Activated CD4-positive, CD25-positive, alpha-beta regulatory T cell treated with anti-CD3 and anti-CD28 coated beads, Interleukin-2, amount 50 U/mL, for 24 hours (primary cell): ENCODE results near the gene USP1.

Experiments used
- ATAC-seq, 2 donors: fragments of 150-1000 bp; cut with Tn5 transposase; one replicate each; pipeline ENCODE4 v1.10.0; 2021; ENCODE audit warnings: mild to moderate bottlenecking in 1 of 2, moderate library complexity in 1 of 2

USP1 gene, protein sequence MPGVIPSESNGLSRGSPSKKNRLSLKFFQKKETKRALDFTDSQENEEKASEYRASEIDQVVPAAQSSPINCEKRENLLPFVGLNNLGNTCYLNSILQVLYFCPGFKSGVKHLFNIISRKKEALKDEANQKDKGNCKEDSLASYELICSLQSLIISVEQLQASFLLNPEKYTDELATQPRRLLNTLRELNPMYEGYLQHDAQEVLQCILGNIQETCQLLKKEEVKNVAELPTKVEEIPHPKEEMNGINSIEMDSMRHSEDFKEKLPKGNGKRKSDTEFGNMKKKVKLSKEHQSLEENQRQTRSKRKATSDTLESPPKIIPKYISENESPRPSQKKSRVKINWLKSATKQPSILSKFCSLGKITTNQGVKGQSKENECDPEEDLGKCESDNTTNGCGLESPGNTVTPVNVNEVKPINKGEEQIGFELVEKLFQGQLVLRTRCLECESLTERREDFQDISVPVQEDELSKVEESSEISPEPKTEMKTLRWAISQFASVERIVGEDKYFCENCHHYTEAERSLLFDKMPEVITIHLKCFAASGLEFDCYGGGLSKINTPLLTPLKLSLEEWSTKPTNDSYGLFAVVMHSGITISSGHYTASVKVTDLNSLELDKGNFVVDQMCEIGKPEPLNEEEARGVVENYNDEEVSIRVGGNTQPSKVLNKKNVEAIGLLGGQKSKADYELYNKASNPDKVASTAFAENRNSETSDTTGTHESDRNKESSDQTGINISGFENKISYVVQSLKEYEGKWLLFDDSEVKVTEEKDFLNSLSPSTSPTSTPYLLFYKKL

DNA sequence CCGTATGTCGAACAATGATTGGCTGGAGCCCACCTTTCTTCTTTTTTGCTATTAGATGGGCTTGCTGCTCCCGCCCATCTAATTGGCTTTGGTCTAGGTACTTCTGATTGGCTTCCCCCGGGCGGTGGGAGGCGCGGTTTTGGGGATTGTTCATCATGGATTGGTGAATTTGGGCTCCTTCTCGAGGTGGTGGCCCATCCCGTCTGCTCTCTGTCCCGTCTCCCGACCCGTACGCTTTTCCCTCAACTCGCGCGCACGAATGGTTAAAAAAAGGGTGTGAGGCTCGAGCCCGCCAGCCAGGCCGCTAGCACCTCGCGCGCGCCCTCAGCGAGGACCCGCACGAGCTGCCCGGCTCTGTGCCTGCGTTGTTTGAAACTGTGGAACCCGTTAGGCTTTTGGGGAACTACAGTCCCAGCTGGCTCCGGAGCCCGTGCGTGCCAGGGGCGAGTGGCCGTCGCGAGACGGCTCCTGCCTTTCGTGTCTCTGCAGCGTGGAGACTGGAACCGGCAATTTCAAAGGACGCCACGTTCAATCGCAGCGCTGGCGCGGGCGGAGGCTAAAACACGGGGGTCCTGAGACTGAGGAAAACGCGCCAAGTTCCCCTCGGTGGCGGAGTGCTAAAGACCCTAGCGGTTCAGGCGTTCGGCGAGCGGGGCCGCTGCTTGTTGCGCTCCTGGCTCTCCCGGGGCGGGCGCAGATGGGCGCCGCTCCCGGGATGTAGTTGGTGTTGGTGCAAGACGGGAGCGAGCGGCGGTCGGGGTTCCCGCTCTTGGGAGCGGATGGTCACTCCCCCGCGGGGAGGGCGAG is at the start of gene USP1:
USP1 (plus strand) TSS at position 584 of the 807 bp plus-strand sequence. CDS start 2,819 bp downstream, outside the sequence.
- ATAC-seq: peak; percentile 82 to 85

DNA sequence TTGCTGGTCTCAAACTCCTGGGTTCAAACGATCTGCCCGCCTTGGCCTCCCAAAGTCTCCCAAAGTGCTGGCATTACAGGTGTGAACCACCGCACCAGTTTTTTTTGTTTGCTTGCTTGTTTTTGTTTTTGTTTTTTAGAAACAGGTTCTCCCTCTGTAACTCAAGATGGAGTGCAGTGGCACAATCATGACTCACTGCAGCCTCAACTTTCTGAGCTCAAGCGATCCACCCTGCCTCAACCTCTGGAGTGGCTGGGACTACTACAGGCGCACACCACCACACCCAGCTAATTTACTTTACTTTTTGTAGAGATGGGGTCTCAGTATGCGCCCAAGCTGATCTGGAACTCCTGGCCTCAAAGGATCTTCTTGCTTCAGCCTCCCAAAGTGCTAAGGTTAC is 47.3 kb upstream of the USP1 start:
- ATAC-seq: no peak

DNA sequence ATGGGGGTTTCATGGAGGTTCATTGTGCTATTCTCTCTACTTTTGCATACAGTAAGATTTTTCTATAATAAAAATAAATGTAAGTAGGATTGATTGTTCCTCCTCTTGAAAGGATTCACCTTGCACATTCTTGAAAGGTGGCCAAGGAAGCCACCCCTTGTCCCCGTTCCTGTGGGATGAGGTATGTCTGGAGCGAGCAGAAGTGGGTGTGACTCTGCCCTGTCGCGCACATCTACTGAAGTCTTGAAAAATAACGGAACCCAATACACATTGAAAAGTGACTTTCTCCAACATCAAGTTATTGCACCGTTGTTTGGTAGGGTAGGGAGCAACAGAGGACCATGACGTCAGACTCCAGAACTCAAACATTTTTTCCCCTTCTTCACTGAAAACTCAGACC is 46.8 kb upstream of the USP1 start:
- ATAC-seq: no peak

DNA sequence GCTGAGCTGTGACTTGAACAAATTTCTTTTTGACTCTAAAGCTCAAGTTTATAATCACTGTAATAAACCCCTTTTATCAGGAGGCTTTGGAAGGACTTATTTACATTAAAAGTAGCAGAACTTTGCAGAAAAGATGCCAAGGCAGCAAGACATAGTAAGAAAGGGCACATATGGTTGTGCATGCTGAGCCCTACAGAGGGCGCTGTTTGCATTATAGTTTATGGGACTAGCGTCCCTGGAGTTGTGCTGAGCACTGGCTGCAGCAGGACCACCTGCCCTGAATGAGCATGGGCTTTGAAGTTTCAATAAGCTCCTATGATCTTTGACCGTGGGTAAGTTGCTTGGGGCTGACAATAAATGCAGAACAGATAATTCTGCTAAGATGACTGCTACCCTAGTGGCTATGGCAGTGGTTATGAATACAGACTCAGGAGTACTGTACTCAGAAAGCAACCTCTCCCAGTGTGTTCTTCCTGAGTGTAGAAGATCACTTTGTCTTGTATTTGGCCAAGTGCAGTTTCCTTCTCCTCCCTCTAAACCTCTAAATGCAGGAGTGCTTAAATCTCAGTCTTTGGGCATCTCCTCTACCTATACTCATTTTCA is 45.4 kb upstream of the USP1 start:
- no peak for ATAC-seq

DNA sequence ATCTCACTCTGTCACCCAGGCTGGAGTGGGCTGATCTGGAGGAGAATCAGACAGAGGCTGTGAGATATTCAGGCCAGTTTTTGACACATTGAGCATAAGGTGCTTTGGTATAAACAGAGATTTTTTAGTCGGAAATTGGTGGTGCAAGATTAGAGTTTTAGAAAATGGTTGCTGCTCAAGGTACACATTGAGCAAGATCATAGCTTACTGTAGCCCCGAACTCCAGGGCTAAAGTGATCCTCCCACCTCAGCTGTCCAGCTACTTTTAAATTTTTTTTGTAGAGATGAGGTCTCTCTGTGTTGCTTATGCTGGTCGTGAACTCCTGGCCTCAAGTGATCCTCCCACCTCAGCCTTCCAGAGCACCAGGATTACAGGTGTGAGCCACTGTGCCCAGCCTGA is 43.9 kb upstream of the USP1 start:
- no peak for ATAC-seq

DNA sequence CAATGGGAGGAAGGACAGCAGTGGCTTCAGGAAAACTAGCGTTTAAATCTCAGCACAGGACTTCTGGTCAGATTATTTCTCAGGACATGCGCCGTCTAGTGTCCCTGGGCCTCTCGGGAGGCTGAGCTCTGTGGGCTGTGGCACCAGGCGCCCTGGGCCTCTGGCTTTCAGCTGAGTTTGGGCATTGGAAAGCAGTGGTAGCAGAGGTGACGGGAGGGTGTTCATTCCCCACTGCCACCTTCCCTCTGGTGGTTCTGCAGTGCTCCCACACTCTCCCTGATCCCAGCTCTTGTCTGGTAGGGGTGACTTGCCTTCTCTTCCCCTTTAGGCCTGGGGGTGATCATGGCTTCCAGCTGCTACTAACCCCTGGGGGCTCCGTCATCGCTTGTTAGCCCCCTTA is 42.2 kb upstream of the USP1 start:
- ATAC-seq: no peak

DNA sequence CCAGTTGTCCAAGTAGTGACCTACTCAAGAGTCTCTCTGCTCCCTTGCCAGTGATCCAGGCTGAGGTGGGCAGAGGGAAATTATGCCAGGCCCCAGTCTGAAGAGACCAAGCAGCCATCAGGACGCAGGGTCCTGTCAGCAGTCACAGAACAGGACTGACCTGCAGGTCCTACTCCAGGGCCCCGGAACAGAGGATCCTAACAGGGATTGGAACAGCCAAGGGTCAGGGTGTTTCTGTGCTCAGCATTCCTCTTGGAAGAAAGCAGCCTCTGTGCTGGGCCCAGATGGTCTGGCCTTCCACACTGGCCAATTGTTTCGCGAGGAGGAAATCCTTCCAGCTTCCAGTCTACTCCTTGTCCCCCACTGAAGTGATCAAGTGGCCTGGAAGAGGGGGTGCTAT is 41.6 kb upstream of the USP1 start:
- ATAC-seq: no peak

DNA sequence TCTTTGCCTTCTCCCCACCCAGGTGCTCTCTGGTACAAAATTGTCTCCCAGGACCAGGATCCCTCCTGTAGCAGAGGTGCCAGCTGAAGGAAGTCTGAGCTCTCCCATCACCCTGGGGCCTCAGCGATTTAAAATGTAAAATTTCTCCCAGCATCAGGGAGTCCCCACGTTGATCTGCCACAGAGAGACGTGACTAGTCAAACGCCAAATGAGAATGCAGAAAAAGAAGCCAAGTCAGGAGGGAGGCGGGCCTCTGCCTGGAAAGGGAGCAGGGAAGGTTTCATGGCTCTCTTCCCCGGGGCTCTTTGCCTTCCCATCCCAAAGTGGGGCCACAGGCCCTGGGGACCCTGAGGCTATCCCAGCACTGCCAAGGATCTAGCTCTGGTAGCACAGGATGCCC is 40.0 kb upstream of the USP1 start:
- no peak for ATAC-seq

DNA sequence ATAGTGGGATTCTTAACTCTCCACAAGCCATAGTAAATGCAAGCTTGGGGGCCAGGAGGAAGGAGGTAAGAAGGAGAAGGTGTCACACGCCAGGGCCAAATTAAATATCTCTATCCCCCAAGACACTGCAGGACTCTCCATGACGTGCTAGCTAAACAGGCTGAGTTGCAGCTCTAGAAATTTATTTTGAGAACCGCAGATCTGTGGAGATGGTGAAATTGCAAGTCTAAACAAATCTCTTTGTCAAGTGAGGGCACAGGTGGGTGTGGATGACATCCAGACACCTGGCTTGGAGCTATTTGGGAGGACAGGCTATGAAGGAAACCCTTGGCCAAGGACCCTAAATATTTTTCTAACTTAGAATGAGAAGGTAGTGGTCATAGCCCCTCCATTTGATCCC is 39.5 kb upstream of the USP1 start:
- no peak for ATAC-seq

DNA sequence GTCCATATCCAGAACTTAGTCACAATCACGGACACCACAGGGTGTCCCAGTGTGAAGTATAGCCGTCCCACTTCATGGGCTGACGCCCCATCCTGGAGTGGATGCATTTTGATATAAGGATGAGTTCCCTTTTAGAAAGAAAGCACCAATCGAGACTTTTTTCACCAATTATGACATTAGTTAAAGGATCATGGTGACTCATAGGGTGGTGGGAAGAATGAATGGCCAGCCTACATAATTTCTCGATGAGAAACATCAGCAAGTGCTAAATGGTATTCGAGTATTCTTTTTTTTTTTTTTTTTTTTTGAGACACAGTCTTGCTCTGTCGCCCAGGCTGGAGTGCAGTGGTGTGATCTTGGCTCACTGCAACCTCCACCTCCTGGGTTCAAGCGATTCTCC is 38.5 kb upstream of the USP1 start:
- ATAC-seq: no peak

DNA sequence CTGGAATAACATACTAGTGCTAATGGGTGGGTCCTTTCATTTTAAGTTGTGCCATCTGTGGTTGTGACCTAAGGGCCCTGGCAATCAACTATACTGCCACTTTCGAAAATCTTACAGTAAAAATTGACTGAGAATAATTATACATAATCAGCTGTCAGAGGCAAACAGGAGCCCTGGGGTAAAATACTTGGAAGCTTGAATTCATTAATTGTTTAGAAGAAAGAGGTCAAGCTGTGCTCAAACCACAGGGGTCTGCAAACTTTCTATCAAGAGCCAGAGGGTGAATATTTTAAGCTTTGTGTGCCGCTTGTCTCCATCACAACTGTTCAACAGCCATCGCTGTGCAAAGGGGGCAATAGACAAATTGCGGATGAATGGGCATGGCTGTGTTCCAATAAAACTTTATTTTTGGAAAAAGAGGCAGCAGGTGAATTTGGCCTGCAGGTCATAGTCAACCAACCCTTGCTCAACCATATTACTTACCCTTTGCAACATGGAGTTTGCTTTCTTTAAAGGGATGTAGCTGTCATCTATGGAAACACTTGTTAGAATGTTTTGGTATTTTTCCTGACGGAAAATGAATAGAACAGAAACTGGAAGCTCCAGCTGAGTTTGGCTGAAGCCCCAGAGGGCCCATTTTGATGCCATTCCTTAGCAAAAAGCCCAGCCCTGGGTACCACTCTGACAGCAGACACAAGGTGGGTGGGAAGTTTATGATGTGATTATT is 35.7 kb upstream of the USP1 start:
- ATAC-seq: no peak

DNA sequence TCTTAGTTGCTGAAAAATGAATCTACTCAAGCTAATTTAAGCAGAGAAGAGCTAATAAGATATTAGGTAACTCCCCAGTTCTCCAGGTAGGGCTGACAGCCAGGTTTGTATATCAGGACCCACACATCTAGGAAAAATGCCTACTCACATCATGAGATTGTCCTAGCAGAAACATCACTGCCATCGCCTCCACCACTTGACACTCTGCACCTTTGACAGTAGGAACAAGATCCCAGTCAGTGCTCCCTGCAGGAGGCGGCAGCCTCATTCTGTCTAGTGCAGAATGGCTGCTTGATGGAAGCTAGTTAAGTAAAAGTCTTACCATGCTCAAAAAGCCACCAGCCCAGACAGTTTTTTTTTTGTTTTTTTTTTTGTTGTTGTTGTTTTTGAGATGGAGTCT is 31.6 kb upstream of the USP1 start:
- no peak for ATAC-seq

DNA sequence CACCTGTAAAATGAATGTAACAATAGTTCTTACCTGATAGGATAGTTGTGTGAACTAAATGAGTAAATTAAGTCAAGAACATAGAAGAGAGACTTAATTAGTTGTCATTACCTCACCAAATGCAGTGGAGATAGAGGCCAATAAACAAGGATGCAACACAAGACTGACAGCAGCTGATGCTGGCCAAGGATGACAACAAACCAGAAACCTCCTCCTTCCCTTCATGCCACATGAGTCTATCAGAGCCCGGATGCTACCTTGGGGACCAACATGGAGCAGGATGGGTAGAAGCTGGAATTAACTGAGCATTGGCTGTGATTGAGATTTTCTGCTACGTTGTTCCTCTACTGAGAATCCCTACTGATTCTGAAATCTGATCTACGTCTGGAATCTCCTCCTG is 30.3 kb upstream of the USP1 start:
- no peak for ATAC-seq

DNA sequence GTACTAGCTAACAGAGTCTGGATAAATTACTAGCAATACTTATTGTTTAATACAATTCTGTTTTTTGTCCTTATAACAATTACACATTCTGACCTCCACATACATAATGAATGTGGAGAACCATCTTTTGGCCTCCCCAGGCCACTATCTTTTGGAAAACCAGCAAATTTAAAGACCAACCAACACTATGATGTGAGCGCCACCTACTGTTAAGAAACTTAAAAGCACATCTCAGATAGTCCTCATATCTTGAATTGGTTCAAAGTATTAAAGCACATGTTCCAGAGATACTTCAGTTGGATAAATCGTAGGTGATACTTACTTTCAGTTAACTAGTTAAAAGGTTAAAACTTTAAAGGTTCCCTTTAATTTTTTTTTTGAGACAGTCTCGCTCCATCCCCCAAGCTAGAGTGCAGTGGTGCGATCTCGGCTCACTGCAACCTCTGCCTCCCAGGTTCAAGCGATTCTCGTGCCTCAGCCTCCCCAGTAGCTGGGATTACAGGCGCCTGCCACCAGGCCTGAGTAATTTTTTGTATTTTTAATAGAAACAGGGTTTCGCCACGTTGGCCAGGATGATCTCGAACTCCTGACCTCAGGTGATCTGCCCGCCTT is 29.3 kb upstream of the USP1 start:
- no peak for ATAC-seq

DNA sequence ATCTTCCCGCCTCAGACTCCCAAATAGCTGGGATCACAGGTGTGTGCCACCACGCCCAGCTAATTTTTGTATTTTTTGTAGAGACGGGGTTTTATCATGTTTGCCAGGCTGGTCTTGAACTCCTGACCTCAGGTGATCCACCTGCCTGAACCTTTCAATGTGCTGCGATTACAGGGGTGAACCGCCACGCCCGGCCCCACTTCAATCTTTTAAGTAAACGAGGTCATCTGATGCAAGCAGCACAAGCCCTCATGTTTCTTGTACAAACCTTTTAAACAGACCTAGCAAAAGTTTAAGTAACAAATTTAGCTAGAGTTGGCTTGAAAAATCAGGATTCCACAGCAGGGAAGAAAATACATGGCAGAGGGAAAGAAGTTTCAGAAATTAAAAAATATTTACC is 21.2 kb upstream of the USP1 start:
- no peak for ATAC-seq

DNA sequence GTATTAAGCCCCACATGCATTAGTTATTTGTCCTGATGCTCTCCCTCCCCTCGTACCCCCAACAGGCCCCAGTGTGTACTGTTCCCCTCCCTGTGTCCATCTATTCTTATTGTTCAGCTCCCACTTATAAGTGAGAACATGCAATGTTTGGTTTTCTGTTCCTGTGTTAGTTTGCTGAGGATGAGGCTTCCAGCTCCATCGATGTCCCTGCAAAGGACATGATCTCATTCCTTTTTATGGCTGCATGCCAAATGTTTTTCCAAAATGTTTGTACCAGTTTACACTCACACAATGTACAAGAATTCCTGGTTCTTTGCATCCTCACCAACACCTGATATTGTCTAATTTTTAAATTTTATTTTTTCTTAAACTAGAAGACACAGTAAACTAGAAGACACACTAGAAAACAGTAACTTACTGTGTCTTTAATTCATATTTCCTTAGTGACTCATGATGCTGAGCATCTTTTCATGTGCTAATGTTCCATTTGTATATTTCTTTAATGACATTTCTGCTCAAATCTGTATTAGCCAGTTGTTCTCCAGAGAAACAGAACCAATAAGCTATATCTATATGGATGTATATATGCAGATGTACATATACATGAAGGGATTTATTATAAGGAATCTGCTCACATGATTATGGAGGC is 19.4 kb upstream of the USP1 start:
- no peak for ATAC-seq

DNA sequence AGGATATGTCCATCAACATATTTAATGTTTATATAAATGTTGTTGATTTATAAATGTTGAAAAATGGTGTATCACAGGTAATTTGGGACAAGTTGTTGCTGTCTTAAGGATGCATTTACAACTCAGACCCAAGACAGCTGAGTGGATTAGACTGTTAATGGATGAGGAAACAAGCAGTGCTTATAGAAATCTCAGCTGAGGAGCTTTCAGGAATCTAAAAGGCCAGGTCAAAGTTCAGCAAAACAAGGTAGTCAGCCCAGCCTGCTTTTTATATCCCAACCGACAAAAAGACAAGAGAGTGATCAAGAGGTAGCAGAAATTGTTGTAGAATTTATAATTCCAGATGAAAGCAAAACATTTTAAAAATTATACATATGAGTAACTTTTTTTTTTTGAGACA is 16.6 kb upstream of the USP1 start:
- no peak for ATAC-seq

DNA sequence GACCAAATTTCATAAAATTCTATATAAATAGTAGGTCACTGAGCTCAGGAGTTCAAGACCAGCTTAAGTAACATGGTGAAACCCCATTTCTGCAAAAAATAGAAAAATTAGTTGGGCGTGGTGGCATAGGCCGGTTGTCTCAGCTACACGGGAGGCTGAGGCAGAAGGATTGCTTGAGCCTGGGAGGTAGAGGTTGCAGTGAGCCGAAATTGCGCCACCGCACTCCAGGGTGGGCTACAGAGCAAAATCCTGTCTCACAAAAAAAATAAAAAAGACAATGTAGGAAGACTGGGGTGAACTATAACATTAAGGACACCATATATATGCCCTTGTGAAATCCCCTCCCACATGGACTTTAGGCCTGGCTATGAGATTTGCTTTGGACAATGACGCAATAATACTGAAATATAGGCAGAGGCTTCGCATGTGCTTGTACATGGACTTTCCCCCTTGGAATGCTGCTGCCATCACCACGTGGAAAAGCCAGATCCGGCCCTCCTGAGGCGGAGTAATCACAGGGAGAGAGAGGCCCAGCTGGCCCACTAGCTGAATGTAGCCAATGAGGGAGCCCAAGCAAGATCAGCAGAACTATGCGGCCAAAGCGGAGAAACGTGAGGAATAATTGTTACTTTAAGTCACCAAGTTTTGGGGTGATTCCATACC is 13.1 kb upstream of the USP1 start:
- ATAC-seq: no peak

DNA sequence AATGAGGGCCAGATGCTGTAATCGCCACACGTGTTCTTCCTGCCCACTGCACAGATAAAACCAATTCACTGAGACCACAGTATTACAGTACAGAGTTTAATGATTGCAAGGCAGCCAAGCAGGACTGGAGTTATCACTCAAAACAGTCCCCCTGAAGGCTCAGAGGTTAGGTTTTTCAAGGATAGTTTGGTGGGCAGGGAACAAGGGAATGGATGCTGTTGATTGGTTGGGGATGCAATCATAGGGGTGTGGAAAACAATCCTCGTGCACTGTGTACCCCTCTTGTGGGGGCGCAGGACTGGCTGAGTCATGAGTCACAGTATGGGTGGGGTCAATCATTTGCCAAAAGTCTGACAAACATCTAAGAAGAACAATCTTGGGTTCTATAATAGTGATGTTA is 12.4 kb upstream of the USP1 start:
- no peak for ATAC-seq

DNA sequence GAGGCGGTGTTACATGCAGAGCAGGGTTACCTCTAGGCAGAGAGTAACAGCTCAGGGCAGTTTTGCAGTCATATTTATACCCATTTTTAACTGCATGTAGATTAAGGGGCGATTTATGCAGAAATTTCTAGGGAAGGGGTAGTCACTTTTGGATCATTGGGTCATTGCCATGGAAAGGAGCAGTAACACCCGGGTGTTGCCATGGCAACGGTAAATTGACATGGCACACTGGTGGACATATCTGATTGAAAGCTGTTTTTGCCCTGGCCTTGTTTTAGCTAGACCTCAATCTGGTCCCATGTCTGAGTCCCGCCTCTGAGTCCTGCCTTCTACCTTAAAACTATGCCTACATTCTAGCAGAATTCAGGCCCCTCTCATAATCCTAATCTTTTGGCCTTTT is 11.8 kb upstream of the USP1 start:
- no peak for ATAC-seq

DNA sequence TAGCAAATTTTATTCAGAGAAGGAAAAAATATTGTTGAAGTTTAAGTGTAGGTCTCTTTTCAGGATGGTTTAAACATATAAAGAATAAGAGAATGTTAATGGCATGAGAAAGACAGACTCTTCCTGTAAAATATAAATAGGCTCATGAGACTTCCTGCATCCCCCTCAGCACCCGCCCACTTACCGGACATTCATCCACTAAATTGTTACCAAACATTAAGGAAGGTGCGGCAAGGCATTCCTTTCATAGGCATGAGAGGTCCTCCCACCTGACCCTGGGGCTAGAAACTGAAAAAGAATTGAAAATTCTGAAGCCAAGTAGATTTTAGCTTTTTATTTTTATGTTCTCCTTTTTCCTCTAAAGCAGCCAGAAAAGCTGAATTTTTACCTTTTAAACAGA is 10.6 kb upstream of the USP1 start:
- no peak for ATAC-seq
